Midbrain (tissue), 1 donor: ENCODE results near the gene CDH4.
A peak's percentile ranks its signal among the peaks of the same experiment; 100 is the strongest.

ENCODE experiments used
- DNase-seq: peaks from one replicate; lab custom pipeline; 2025; lab: John Stamatoyannopoulos, UW

CDH4 gene

DNA sequence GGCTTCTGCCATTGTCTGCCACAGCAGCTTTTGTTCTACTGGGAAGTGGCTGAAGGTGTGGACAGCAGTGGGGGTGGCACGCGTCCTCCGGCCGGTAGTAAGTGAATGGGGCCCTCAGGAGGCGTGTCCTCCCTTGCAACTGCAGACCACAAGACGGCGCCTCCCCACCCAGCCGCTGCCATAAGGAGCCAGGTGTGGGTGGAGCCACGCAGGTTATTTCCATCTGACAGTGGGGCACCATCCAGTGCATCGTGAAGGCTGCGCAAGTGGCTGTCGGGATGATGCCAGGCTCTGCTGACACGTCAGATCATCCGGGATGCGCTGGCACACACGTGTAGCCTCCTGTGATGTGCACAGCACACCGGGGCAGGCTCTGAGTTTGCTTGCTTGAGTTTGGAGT lies 379.7 kb downstream of the CDH4 start:
- DNase-seq = no peak

GRCh38 chr20:61633004-61633403 lies 380.9 kb downstream of the CDH4 start:
- no peak for DNase-seq

DNA sequence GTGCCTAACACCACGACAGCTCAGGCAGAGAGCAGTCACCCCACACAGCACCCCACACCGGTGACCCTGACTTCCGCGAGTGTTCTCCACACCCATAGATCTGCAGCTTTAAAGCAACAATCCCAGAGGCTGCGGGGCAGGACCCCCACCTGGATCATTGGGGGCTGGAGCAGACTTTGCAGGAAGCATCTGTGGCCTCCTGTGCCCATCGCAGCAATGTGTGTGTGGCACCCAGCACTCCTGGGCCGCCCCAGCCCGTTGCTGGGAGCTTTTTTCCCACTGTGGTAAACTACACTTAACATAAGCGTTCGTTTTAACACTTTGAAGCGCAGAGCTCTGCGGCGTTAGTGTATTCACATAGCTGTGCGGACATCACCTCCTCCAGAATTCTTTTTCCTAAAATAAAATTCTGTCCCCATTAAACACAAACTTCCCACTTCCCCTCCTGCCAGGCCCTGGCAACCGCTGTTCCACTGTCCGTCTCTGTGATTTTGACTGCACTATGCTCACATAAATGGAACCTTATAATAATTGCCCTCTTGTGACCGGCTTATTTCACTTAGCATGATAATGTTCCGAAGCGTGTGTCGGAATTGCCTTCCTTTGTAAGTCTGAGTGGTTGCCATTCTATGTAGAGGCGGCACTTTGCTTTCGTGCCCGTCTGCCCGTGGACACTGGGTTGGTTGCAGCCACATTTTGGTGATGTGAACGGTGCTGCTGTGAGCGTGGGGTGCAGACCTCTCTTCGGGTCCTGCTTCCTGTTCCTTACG lies 382.5 kb downstream of the CDH4 start:
- DNase-seq = no peak

DNA sequence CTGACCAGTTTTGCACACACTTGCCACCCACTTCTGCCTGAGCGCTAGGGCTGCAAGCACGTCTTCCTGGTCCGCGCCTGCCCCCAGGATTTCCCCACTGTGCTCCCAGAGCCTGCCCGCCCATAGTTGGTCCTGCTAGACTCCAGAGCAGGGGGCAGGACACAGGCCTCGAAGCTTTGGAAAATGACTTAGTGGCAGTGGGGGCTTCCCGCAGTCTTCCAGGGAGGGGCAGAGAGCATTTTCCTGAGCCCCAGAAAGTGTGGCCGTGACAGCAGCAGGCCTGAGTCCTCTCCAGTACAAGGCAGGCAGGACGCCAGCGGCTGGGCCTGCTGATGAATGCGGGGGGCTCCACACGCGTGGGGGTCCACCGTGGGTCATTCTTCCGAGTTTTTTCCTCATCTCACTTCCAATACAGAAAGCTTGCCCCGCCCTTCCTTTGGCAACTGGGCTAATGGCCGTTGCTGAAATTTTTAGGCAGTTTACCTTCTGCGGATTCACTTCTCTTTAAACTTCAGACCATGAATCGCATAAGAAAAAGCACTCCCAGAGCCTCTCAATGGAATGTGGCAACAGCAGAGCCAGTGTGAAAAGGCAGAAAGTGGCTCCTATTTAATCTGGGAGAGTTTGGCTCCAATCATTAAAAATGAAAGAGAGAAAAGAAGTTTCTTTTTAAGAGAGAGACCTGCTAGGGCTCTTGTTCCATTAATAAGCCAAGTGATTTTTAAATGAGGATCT lies 383.8 kb downstream of the CDH4 start:
- no peak for DNase-seq

DNA sequence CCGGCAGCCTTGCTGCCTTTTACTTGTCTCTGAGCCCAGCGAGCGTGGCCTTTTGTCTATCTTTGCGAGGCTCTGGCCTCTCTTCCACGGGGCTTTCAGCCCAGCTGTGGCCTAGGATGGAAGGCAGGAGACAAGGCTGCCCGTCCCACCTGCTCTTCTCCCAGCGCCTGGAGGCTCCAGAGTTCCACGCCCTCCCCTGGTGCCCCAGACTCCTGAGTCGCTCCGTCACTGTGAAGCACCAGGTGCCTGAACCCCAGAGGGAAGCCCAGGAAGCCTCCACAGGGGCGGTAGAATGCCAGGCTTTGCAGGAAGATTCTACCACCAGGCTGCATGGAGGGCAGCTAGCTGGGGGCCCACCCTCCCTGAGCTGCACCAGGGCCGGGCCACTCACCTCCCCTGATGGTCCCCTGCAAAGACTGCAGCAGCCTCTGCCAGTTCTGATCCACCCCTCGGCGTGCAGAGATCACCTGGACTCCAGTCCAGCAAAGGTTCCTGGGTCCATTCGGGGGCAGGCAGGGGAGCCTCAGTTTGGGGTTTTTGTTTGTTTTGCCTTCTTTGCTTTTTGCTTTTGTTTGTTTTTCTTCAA lies 384.6 kb downstream of the CDH4 start:
- no peak for DNase-seq

DNA sequence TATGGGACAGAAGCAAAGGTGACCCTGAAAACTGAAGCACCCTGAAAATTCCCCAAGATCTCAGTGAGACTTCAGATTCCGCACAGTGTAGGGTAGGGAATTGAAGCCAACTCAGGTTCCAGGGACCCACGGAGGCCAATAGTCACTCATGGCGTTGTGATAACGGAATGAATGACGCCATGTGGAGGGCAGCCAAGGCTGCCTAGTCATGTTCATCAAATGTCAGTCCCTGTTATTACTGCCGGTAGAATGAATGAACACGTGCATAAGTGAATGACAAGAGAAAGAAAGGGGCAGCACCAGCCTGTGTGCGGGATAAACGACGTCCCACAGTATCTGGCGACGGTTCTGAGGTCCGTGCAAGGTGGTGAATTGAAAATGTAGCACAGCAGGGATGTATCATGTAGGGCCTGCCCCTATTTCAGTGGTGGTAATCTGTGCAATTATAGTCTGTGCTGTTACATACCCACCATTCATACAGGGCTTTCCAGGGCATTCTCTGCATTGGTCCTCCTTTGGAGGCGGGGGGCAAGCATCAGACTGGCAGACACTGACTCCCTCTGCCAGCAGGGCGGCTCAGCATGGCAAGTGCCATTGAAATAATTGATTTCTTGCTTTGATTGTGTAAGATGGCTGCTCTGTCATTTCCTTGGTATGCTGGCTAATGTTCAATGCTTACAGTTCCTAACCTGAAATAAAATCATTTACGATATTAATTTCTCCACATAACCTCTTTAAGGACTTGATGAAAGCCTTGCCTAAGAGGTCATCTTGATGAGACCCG lies 386.9 kb downstream of the CDH4 start:
- no peak for DNase-seq

GRCh38 chr20:61640131-61640870 lies 388.2 kb downstream of the CDH4 start:
- DNase-seq = peak; percentile 20

GRCh38 chr20:61640871-61641245 lies 388.8 kb downstream of the CDH4 start:
- DNase-seq = no peak

DNA sequence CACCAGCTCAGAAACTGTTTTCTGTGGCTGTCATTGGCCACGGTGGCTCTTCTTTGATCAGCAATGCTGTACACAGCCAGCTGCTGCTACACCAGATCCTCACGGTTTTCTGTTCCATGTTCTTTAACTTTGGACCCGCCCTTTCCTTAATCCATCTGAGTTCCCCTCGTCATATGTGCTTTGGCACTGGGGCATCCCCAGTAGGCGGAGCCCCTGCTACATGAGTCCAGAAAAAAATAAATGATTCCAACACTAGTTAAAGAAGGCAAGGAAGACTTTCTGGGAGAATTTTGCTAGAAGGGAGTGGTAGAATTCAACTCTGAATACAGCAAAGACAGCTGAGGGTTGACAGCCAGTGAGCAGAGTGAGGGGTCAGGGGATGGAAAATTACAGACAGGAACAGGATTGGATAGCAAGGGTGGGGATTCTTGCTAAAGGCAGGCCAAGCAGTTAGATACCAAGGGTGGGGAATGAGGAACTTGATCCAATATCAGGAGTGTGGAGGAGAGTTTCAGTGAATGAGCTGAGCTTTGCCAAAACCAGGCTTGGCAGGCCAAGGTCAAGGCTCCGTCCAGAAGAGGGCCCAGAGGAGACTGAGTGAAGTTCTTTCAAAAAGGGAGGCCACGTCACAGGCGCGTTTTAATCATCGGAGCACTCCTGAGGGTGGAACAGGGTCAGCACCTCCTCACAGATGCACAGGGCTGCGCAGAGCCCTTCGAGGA lies 391.8 kb downstream of the CDH4 start:
- no peak for DNase-seq

DNA sequence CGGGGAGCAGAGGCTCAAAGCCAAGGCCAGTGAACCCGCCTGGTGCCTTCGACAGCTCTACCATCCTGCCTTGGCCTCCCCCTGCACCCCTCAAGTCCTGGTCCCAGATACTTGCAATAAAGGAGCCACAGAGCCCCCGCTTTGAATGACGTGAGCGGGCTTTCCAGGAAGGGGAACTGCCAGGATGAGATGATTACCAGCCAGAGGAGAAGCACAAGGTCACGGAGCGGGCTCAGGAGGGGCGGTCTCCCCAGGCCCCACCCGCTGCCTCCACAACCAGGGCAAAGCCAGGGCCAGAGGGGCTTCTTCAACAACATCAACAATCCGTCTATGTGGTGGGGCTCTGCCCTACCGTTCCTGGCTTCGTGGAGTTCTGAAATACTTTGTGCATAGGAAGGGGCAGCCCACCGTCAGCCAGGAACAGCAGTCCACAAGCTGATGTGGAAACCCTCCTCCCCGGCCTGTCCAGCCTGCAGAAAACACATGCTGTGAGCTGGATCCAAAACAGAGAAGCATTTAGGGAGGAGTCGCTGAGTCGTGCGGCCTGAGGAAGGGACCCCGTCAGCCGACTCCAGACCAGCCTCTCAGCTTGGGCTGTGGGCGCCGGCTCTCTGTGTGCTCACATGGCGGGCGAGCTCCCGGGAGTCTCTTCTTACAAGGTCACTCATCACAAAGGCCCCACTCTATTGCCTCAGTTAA lies 392.5 kb downstream of the CDH4 start:
- no peak for DNase-seq

GRCh38 chr20:61645732-61646131 lies 393.7 kb downstream of the CDH4 start:
- no peak for DNase-seq

- no peak for DNase-seq
Observed at GRCh38 chr20:61646453-61646852, 394.4 kb downstream of the CDH4 start.

- no peak for DNase-seq
Observed at GRCh38 chr20:61646986-61647385, 394.9 kb downstream of the CDH4 start.

- DNase-seq = no peak
Observed at GRCh38 chr20:61647702-61648101, 395.6 kb downstream of the CDH4 start.

- no peak for DNase-seq
Observed at GRCh38 chr20:61649105-61649859, 397.2 kb downstream of the CDH4 start.

DNA sequence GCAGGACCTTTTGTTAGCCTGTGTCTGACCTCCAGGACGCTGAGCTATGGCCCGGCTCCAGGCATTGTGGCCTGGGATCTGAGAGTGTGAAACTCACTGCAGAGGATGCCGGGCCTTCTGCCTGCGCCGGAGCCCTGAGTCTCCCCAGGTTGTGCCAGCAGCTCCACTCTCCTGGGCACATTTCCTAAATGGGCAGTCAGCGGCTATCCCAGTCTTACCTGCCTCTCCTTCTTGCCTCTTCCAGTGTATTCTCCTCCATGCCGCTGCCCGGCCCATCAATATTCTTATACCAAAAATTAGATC lies 397.8 kb downstream of the CDH4 start:
- DNase-seq = no peak

GRCh38 chr20:61650912-61651733 lies 399.1 kb downstream of the CDH4 start:
- DNase-seq = no peak

- no peak for DNase-seq
Observed at GRCh38 chr20:61652146-61652545, 400.1 kb downstream of the CDH4 start.

- DNase-seq = no peak
Observed at GRCh38 chr20:61654726-61655125, 402.7 kb downstream of the CDH4 start.
